ENCODE measurements around the gene TEK. TPM values are rescaled to one million over a fixed set of nuclear protein-coding genes. Genes with fewer than 3 reads are reported as not detected.

Gene TEK
- total and polyA plus RNA-seq, 9 of the 15 experiments (the other 6 are each of a cell fraction or from before 2014, with no cell fraction given): 0.03 to 0.13 (median 0.06) TPM

- CTCF ChIA-PET (ENCODE audit: low intra/inter-chr PET ratio): no interaction called here
- no peak for TF ChIP-seq HDGF (IDR thresholded peaks at IDR 0.05)
- no peak for TF ChIP-seq ZEB2 (IDR thresholded peaks at IDR 0.05)
- TF ChIP-seq XRCC3 (IDR thresholded peaks at IDR 0.05): no peak
- no peak for TF ChIP-seq PRPF4 (IDR thresholded peaks at IDR 0.05; ENCODE audit: insufficient read depth, low read depth, low read length, poor library complexity, severe bottlenecking)
- TF ChIP-seq NFE2 (IDR thresholded peaks at IDR 0.05; ENCODE audit: low read depth): no peak
- no peak for TF ChIP-seq ZNF695 (CRISPR knock-in tag; IDR thresholded peaks at IDR 0.05)
- no peak for TF ChIP-seq MCM2 (IDR thresholded peaks at IDR 0.05; ENCODE audit: low read depth)
- TF ChIP-seq ZNF253 (CRISPR knock-in tag; conservative IDR thresholded peaks at IDR 0.05): no peak
- no peak for TF ChIP-seq ZNF311 (CRISPR knock-in tag; IDR thresholded peaks at IDR 0.05)
- TF ChIP-seq FOSL1 (tag; conservative IDR thresholded peaks at IDR 0.05): no peak
- no peak for TF ChIP-seq MAZ (CRISPR knock-in tag; conservative IDR thresholded peaks at IDR 0.05 in 1 of 2, IDR thresholded peaks at IDR 0.05 in 1 of 2)
- TF ChIP-seq BDP1 (IDR thresholded peaks at IDR 0.05; ENCODE audit: insufficient read depth, insufficient read length): no peak
- TF ChIP-seq C11orf30 (IDR thresholded peaks at IDR 0.05; ENCODE audit: low read depth): no peak
- TF ChIP-seq CBX2 (IDR thresholded peaks at IDR 0.05; ENCODE audit: insufficient read depth, low read length, poor library complexity, severe bottlenecking): no peak
- no peak for TF ChIP-seq HES1 (IDR thresholded peaks at IDR 0.05; ENCODE audit: low read depth)
- H3K9me3 ChIP-seq (replicated peaks; ENCODE audit: control insufficient read depth, insufficient read depth, low read depth, low read length): no peaks in the 10 kb centered on the region
These were observed 33.4 kb downstream of the TEK start for GRCh38 chr9:27142299-27142930.

More at GRCh38 chr9:27142299-27142930, 33.4 kb downstream of the TEK start:
- Histone ChIP-seq H3K4me1 (replicated peaks in 1 of 2; ENCODE audit: control insufficient read depth in 2 of 2, insufficient read depth in 2 of 2, low read length in 2 of 2) (no peaks in the 10 kb centered on the region), H3K9ac (ENCODE audit: insufficient read depth in 1 of 2, low read depth in 2 of 2, low read length in 2 of 2) (no peak overlapping the region), H4K20me1 (replicated peaks; ENCODE audit: control insufficient read depth, insufficient read depth, low read length) (no peaks in the 10 kb centered on the region), H3K27me3 (ENCODE audit: control insufficient read depth in 2 of 2, insufficient read depth in 2 of 2, low read length in 2 of 2) (no peaks in the 10 kb centered on the region), H3K79me2 (ENCODE audit: control insufficient read depth, insufficient read depth, low read length) (no peaks in the 10 kb centered on the region), H3K9me1 (ENCODE audit: control insufficient read depth, insufficient read depth, low read length) (no peaks in the 10 kb centered on the region), H3K36me3 (ENCODE audit: control insufficient read depth, insufficient read depth, low read length) (no peaks in the 10 kb centered on the region), H2AFZ (ENCODE audit: low read depth, low read length) (no peak overlapping the region), H3K4me2 (ENCODE audit: insufficient read depth, low read length) (no peak overlapping the region), H3K4me3 (no peak overlapping the region), H3K27ac (ENCODE audit: extremely low read depth, low read depth, low read length) (no peak overlapping the region)
- FAIRE-seq (no peak), DNase-seq (ENCODE audit: extremely low read depth in 1 of 4, low spot score in 3 of 4) (no peak), ATAC-seq (no peak)
- POLR2A ChIA-PET: interaction anchor here (0.6 kb wide), 1 partner anchor 411 kb away, joined by 3 read pairs; no protein-coding TSS in a partner anchor
- 0% methylated on average over 4 of the region's 7 CpGs for WGBS (ENCODE audit: insufficient coverage, low coverage, missing lambda C conversion rate)
- no TSS peak for BruUV-seq (replicated peaks)
- in situ Hi-C loops (cut with MboI) (no loop called here), intact Hi-C loops (cut with micrococcal nuclease) (no loop called here)
